GM10248 (cell line): ENCODE measurements around the gene MREG.

ENCODE experiments used
- CTCF ChIA-PET: fragments of 300-600 bp; sonication (Branson Sonifier 250); formaldehyde crosslinking; extraction: SDS; loops from one replicate; lab custom pipeline; 2021; ENCODE audit warnings: antibody characterized with exemption; lab: Yijun Ruan, JAX
- POLR2A ChIA-PET: fragments of 350-650 bp; sonication (Branson Sonifier 250); formaldehyde crosslinking; extraction: SDS; loops from one replicate; lab custom pipeline; 2020; ENCODE audit warnings: antibody characterized with exemption; lab: Yijun Ruan, JAX
- DNase-seq: peaks from one replicate; pipeline ENCODE4 v3.0.0; 2012; ENCODE audit errors: extremely low spot score
- TF ChIP-seq, protein P1 (sequence below): IDR thresholded peaks from 2 replicates; pipeline ENCODE4 v1.5.1; 2012; ENCODE audit warnings: mild to moderate bottlenecking, low read depth; ENCODE audit errors: extremely low read depth, missing control alignments, control extremely low read depth

Gene MREG

DNA sequence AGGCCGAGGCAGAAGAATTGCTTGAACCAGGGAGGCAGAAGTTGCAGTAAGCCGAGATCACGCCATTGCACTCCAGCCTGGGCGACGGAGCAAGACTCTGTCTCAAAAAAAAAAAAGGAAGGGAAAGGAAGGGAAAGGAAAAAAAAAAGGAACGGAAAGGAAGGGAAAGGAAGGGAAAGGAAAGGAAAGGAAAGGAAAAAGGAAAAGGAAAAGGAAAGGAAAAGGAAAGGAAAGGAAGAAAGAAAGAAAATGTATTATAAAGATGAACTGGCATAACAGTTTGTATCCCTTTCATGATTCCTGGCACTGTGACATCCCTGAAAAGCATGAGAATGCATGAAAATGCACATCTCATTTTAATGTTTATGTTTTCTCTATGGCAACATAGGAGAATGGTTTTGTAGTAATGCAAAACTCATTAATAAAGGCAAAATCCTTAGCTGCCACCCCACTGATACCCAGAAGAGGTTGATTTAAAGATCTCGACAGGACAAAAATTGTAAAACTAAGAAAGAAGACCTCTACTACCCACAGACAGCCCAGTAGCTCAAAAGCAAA lies 11.5 kb upstream of the MREG start:
- POLR2A ChIA-PET: interaction anchor here (0.5 kb wide), 1 partner anchor 29 kb away, joined by 9 read pairs; no protein-coding TSS in a partner anchor

DNA sequence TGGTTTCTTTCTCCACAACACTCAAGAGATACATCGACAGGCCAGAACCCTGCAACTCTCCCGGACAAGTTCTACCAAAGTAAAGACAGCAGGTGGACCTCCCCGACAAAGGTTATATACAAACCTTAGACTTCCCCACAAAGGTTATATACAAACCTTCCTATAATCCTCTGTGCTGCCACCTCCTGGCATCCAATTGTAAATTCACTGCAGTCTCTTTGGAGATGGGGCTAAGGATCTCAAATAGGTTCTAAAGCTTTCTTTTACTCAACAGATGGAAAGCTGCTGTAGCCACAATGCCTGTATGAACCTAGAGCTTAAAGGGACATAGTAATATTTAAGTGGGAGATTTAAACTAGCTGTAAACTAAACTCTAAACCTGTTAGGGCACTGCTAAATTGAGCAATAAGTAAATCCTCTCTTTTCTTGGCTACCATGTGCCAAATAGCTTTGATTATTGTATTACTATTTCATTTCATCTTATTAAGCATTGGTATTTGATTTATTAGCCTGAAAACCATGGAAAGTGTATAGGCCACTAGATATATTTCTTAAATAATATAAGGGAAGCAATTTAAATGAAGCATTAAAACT lies 9.8 kb upstream of the MREG start:
- peak; percentile 60 for DNase-seq
- TF ChIP-seq, protein P1, sequence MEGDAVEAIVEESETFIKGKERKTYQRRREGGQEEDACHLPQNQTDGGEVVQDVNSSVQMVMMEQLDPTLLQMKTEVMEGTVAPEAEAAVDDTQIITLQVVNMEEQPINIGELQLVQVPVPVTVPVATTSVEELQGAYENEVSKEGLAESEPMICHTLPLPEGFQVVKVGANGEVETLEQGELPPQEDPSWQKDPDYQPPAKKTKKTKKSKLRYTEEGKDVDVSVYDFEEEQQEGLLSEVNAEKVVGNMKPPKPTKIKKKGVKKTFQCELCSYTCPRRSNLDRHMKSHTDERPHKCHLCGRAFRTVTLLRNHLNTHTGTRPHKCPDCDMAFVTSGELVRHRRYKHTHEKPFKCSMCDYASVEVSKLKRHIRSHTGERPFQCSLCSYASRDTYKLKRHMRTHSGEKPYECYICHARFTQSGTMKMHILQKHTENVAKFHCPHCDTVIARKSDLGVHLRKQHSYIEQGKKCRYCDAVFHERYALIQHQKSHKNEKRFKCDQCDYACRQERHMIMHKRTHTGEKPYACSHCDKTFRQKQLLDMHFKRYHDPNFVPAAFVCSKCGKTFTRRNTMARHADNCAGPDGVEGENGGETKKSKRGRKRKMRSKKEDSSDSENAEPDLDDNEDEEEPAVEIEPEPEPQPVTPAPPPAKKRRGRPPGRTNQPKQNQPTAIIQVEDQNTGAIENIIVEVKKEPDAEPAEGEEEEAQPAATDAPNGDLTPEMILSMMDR: peak; percentile 74
- ChIA-PET POLR2A (no interaction called here), CTCF (interaction anchor here (0.7 to 11.6 kb wide), 35 partner anchors 10 to 678 kb away, joined by 3 to 193 read pairs (median 5); partner anchors contain the start of genes MREG and XRCC5)

More for the DNA sequence above, 11.5 kb upstream of the MREG start:
- TF ChIP-seq, protein P1: no peak
- CTCF ChIA-PET: interaction anchor here (0.9 to 11.6 kb wide), 7 partner anchors 8 to 79 kb away, joined by 3 to 193 read pairs (median 20); no protein-coding TSS in a partner anchor
- no peak for DNase-seq

DNA sequence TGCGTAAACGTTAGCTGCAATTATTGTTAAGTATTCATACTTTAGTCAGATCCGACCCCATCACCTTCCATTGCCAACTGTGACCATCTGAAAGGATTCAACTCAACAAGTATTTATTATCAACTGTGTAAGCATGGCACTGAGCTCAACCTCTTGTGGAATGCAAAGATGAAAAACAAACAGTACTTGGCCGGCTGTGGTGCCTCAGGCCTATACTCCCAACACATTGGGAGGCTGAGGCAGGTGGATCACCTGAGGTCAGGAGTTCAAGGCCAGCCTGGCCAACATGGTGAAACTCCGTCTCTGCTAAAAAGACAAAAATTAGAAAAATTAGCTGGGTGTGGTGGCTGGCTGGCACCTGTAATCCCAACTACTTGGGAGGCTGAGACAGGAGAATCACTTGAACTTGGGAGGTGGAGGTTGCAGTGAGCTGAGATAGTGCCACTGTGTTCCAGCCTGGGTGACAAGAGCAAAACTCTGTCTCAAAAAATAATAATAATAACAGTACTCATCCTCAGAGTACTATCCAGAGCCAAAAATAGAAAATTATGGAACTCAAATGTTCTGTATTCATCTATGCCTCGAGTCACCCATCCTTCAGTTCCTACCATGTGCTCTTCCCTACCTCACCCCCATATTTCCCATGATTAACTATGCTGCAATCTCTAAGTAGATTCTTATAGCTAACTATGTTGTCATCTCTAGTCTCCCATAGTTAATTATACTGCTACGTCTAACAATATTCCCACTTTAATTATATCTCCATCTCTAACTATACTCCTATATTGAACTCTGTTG lies 8.6 kb upstream of the MREG start:
- TF ChIP-seq, protein P1: no peak
- ChIA-PET POLR2A (no interaction called here), CTCF (interaction anchor here (0.9 to 11.6 kb wide), 14 partner anchors 9 to 644 kb away, joined by 3 to 193 read pairs (median 13); partner anchors contain the start of gene MREG)
- DNase-seq: no peak

DNA sequence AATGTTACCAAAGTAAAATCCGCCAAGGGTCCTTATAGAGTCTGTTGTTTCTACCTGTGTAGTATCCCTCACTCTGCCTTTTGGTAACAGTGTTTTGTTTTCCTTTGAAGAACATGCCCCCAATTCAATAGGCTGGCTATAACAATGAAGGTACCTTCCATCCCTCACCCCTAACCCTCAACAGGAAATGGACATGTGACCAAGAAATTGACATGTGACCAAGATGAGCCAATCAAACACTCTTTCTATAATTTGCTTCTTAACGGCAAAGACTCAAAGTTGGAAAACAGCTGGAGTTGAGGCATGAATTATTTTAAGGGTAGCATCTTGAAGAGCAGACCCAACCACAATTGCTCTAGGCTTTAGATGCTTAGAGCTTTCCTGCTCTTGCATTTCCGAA lies 5.4 kb upstream of the MREG start:
- ChIA-PET POLR2A (no interaction called here), CTCF (interaction anchor here (1.3 to 11.6 kb wide), 5 partner anchors 7 to 69 kb away, joined by 3 to 193 read pairs (median 20); no protein-coding TSS in a partner anchor)
- TF ChIP-seq, protein P1: no peak
- DNase-seq: no peak

DNA sequence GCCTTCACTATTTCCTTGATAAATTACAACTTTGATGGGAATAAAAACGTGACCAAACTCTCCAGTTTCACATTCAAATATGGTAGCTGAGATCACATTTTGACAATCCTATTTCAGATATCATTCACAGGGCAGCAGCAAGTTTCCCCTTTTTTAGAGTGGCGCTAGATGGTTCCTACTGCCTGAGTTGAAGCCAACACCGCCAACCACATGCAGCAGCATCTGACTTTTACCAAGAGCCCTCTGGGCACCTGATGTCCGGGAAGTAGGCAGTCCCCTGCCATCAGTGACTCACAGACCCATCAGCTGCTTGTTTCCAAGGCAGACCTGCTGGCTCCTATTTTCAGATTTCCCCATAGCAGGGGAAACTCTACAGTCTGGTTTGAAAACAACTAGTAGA lies 4.0 kb upstream of the MREG start:
- DNase-seq: peak; percentile 32
- TF ChIP-seq, protein P1: no peak
- CTCF ChIA-PET: interaction anchor here (1.2 to 11.6 kb wide), 10 partner anchors 8 to 124 kb away, joined by 3 to 193 read pairs (median 6); no protein-coding TSS in a partner anchor
- POLR2A ChIA-PET: interaction anchor here (0.6 to 1.0 kb wide), 3 partner anchors 92 to 123 kb away, joined by 3 to 4 read pairs (median 4); partner anchors contain the start of gene XRCC5

GRCh38 chr2:216016581-216016980 lies 3.2 kb upstream of the MREG start:
- TF ChIP-seq, protein P1: no peak
- no peak for DNase-seq
- ChIA-PET CTCF (interaction anchor here (1.1 to 11.6 kb wide), 12 partner anchors 9 to 125 kb away, joined by 3 to 193 read pairs (median 4); no protein-coding TSS in a partner anchor), POLR2A (interaction anchor here (0.6 to 1.0 kb wide), 2 partner anchors 98 to 119 kb away, joined by 4 to 5 read pairs; no protein-coding TSS in a partner anchor)
